Activated CD8-positive, alpha-beta T cell treated with anti-CD3 and anti-CD28 coated beads for 36 hours (primary cell): ENCODE measurements around the gene TTLL5. TPM values are rescaled to one million over a fixed set of nuclear protein-coding genes. Genes with fewer than 3 reads are reported as not detected.

ENCODE experiments used
- ATAC-seq: fragments of 200-7000 bp; cut with Tn5 transposase; one replicate; pipeline ENCODE4 v1.10.0; 2021; ENCODE audit warnings: mild to moderate bottlenecking, moderate library complexity
- CTCF ChIA-PET: fragments of 350-600 bp; sonication (Branson Sonifier 250); formaldehyde crosslinking; loops from one replicate; lab custom pipeline; 2021; ENCODE audit warnings: antibody characterized with exemption; lab: Charles Lee
- POLR2A ChIA-PET: fragments of 350-600 bp; sonication (Branson Sonifier 250); formaldehyde crosslinking; loops from one replicate; lab custom pipeline; 2021; ENCODE audit warnings: antibody characterized with exemption; lab: Charles Lee
- DNase-seq: peaks from one replicate; pipeline ENCODE4 v3.0.0-alpha.2; 2020
- H3K27ac Mint-ChIP-seq: one replicate; pipeline ENCODE4 v1.8.0; 2021; ENCODE audit warnings: mild to moderate bottlenecking, mixed read lengths
- H3K27me3 Mint-ChIP-seq: one replicate; pipeline ENCODE4 v1.8.0; 2021; ENCODE audit warnings: mixed read lengths
- H3K36me3 Mint-ChIP-seq: one replicate; pipeline ENCODE4 v1.8.0; 2021; ENCODE audit warnings: low read depth, mixed read lengths
- H3K4me1 Mint-ChIP-seq: one replicate; pipeline ENCODE4 v1.8.0; 2021; ENCODE audit warnings: low read depth, mixed read lengths
- H3K4me3 Mint-ChIP-seq: one replicate; pipeline ENCODE4 v1.8.0; 2021; ENCODE audit warnings: mild to moderate bottlenecking, moderate library complexity, mixed read lengths
- H3K9me3 Mint-ChIP-seq: one replicate; pipeline ENCODE4 v1.8.0; 2021; ENCODE audit warnings: mixed read lengths
- CTCF ChIP-seq: fragments of 200-600 bp; IDR thresholded peaks from one replicate; pipeline ENCODE4 v1.8.0; 2022; ENCODE audit warnings: antibody characterized with exemption, mild to moderate bottlenecking
- intact Hi-C: fragments of 100-400 bp; cut with micrococcal nuclease; formaldehyde crosslinking; loops from one replicate; pipeline ENCODE4 v1.10.0; 2022
- total RNA-seq, 2 experiments: library from RNA; stranded (reverse); gene quantifications; one replicate each; pipeline ENCODE4 v1.2.3, GENCODE V29; 2021

The TTLL5 gene
- total RNA-seq, 2 experiments from 2014 or later: 23.6 to 27.2 TPM

GRCh38 chr14:75640876-75641275 is 20.2 kb upstream of the TTLL5 start:
- CTCF ChIA-PET: interaction anchor here (1.2 to 1.9 kb wide), 4 partner anchors 9 to 100 kb away, joined by 3 to 7 read pairs (median 4); partner anchors contain the start of gene FLVCR2

DNA sequence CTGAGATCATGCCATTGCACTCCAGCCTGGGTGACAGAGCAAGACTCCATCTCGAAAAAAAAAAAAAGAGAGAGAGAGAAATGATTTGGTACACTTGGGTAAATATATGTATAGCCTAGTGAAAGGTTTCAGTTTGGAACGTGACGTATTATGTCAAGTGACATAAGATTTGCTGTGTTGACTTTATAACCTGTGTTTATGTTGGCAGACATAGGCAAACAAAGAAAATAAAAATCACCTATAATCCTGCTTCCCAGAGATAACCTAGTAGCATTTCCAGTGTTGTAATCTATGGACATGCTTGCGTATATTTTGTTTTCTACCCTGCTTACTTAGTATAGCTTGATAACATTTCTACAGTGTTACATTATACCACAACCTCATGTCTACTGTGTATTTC is 17.1 kb upstream of the TTLL5 start:
- DNase-seq (no peak), ATAC-seq (no peak)
- Mint-ChIP-seq H3K4me3 (no peak overlapping the region), H3K27me3 (no peaks in the 10 kb centered on the region), H3K27ac (no peak overlapping the region), H3K36me3 (peaks cover 4% of the 10 kb centered on the region), H3K9me3 (no peaks in the 10 kb centered on the region), H3K4me1 (no peaks in the 10 kb centered on the region)
- no peak for TF ChIP-seq CTCF
- POLR2A ChIA-PET: interaction anchor here (0.6 kb wide), 1 partner anchor 81 kb away, joined by 5 read pairs; no protein-coding TSS in a partner anchor
- intact Hi-C loops: no loop called here
- CTCF ChIA-PET: interaction anchor here (1.8 kb wide), 1 partner anchor 10 kb away, joined by 10 read pairs; no protein-coding TSS in a partner anchor

More at GRCh38 chr14:75640876-75641275, 20.2 kb upstream of the TTLL5 start:
- POLR2A ChIA-PET: no interaction called here
- no peak for DNase-seq
- H3K27ac Mint-ChIP-seq: no peak overlapping the region
- no peaks in the 10 kb centered on the region for H3K27me3 Mint-ChIP-seq
- peaks cover 1% of the 10 kb centered on the region for H3K36me3 Mint-ChIP-seq
- intact Hi-C loops: no loop called here
- TF ChIP-seq CTCF: no peak
- H3K4me3 Mint-ChIP-seq: no peak overlapping the region
- no peak for ATAC-seq
- H3K4me1 Mint-ChIP-seq: no peaks in the 10 kb centered on the region
- no peaks in the 10 kb centered on the region for H3K9me3 Mint-ChIP-seq

DNA sequence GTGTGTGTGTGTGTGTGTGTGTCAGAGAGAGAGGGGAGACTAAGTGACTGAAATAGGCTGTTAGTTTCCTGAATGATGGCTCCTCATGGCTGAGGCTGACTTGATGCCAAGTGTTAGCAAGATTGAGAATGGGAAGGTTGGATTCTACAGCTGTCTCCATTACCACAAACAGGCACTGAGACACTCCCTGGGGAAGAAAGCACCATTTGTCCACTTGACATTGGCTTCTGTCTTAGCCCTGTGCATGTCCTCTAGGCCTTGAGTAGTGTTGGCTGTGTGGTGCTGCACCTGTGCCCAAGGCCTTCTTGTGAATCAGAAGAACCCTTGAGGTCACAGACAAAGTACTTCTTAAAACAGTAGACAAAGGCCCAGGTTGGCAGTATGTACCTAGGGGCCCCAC is 16.0 kb upstream of the TTLL5 start:
- Mint-ChIP-seq H3K27me3 (no peaks in the 10 kb centered on the region), H3K27ac (no peak overlapping the region), H3K9me3 (no peaks in the 10 kb centered on the region), H3K36me3 (peaks cover 13% of the 10 kb centered on the region), H3K4me1 (no peaks in the 10 kb centered on the region), H3K4me3 (no peak overlapping the region)
- DNase-seq (no peak), ATAC-seq (no peak)
- ChIA-PET CTCF (interaction anchor here (0.6 to 1.2 kb wide), 2 partner anchors 9 to 169 kb away, joined by 3 to 8 read pairs; no protein-coding TSS in a partner anchor), POLR2A (no interaction called here)
- no peak for TF ChIP-seq CTCF
- intact Hi-C loops: no loop called here

DNA sequence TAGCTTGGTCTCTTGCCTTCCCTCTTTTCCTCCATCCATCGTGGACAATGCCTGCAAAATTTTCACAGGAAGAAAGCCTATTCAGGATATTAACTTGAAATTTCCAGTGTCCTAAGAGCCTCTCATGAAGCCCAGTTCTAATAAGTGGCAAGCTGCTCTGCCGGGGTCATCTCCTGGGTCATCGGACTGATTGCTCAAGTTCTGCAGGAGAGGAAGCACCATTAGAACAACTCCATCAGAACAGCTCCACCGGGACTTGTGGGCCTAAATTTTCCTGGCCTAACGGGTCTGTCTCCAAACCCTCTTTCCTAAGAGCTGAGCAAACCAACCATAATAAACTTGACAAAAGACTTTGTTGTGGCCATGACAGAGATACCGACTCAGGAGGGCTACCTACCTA is 14.3 kb upstream of the TTLL5 start:
- H3K36me3 Mint-ChIP-seq: peaks cover 21% of the 10 kb centered on the region
- no peak for TF ChIP-seq CTCF
- CTCF ChIA-PET: interaction anchor here (1.2 to 1.7 kb wide), 3 partner anchors 9 to 158 kb away, joined by 4 to 6 read pairs (median 6); no protein-coding TSS in a partner anchor
- DNase-seq (no peak), ATAC-seq (no peak)
- no peak overlapping the region for H3K4me3 Mint-ChIP-seq
- H3K9me3 Mint-ChIP-seq: no peaks in the 10 kb centered on the region
- no peak overlapping the region for H3K27ac Mint-ChIP-seq
- intact Hi-C loops: no loop called here
- POLR2A ChIA-PET: interaction anchor here (0.8 to 1.2 kb wide), 2 partner anchors 31 to 126 kb away, joined by 3 to 4 read pairs; no protein-coding TSS in a partner anchor
- no peaks in the 10 kb centered on the region for H3K4me1 Mint-ChIP-seq
- H3K27me3 Mint-ChIP-seq: no peaks in the 10 kb centered on the region

- POLR2A ChIA-PET: no interaction called here
- CTCF ChIA-PET: interaction anchor here (1.7 kb wide), 2 partner anchors 8 to 71 kb away, joined by 6 read pairs; no protein-coding TSS in a partner anchor
- no peak for DNase-seq
- intact Hi-C loops: no loop called here
- Mint-ChIP-seq H3K4me1 (no peaks in the 10 kb centered on the region), H3K27me3 (no peaks in the 10 kb centered on the region), H3K27ac (no peak overlapping the region), H3K36me3 (peaks cover 21% of the 10 kb centered on the region), H3K9me3 (no peaks in the 10 kb centered on the region), H3K4me3 (no peak overlapping the region)
- TF ChIP-seq CTCF: no peak
- ATAC-seq: no peak
Observed at GRCh38 chr14:75647640-75648039, 13.4 kb upstream of the TTLL5 start.
